ENCODE measurements around the gene COPA.

DNA sequence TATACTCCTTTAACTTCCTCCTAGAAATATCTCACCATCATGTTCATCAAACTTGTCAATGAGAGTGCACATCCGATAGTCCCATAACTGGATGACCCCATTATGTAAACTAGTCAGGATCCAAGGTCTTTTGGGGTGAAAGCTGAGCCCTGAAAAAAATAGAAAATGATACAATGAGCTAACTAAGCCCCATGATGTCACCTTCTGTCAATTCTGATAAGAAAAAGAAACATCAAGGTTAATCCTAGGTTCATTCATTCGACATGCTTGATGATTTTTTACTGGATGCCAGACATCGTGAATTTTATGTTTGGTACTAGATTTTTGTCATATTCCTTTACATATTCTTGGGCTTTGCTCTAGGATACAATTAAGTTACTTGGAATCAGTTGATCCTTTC lies 2.9 kb downstream of the COPA start:
- TF ChIP-seq TAF1 (IDR thresholded peaks at IDR 0.05; ENCODE audit: low read depth, low read length) (no peak), POU2F2 (IDR thresholded peaks at IDR 0.05; ENCODE audit: low read depth, low read length) (no peak), POLR2A (IDR thresholded peaks at IDR 0.05; ENCODE audit: low read depth, low read length) (no peak)
